Measurements from ENCODE around the gene SRCAP. TPM values are rescaled to one million over a fixed set of nuclear protein-coding genes. Genes with fewer than 3 reads are reported as not detected.

Gene SRCAP
- total RNA-seq, 4 donors from 2014 or later, result 20.6 to 57.4 (median 36.0) TPM

GRCh38 chr16:30651124-30652004, 47.6 kb upstream of the SRCAP start:
- WGBS, 2 donors (ENCODE audit: low coverage in 1 of 2), result 0% methylated on average over 15 of the region's 71 CpGs; no CpG with 5 or more reads in 1 of the 2 donors
- no peaks in the 10 kb centered on the region for H3K27me3 ChIP-seq
- H3K36me3 ChIP-seq, result peaks cover 0 to 42% of the 10 kb centered on the region in 2 donors
- peak in 3 of 4 experiments; percentile 61 to 84 (median 64) for TF ChIP-seq CTCF (IDR thresholded peaks at IDR 0.05)
- no peak for TF ChIP-seq EP300 (IDR thresholded peaks at IDR 0.05)
- TF ChIP-seq POLR2AphosphoS5 (IDR thresholded peaks at IDR 0.05), result peak; percentile 19
- peak; percentile 30 to 37 for TF ChIP-seq POLR2A (IDR thresholded peaks at IDR 0.05)
- H3K4me3 ChIP-seq, result peak overlapping the region; percentile 67 to 77
- no peaks in the 10 kb centered on the region for H3K9me3 ChIP-seq
- ATAC-seq, result peak; percentile 62
- peak overlapping the region; percentile 93 to 99 (median 96) for H3K27ac ChIP-seq
- H3K4me1 ChIP-seq, result peaks cover 0 to 36% (median 11%) of the 10 kb centered on the region in 3 donors

- 0 to 18% methylated on average over 1 to 2 of the region's 2 CpGs for WGBS, 2 donors (ENCODE audit: low coverage in 1 of 2)
- peaks cover 0 to 42% (median 12%) of the 10 kb centered on the region in 3 donors for H3K4me1 ChIP-seq
- ATAC-seq, result no peak
- peak overlapping the region; percentile 67 to 77 for H3K4me3 ChIP-seq
- H3K27me3 ChIP-seq, result no peaks in the 10 kb centered on the region
- no peak for TF ChIP-seq CTCF (IDR thresholded peaks at IDR 0.05)
- TF ChIP-seq POLR2A (IDR thresholded peaks at IDR 0.05), result no peak
- no peak for TF ChIP-seq POLR2AphosphoS5 (IDR thresholded peaks at IDR 0.05)
- TF ChIP-seq EP300 (IDR thresholded peaks at IDR 0.05), result no peak
- H3K9me3 ChIP-seq, result no peaks in the 10 kb centered on the region
- H3K27ac ChIP-seq, result peak overlapping the region; percentile 93 to 99 (median 96)
- peaks cover 0 to 48% of the 10 kb centered on the region in 2 donors for H3K36me3 ChIP-seq
These were observed 47.0 kb upstream of the SRCAP start for GRCh38 chr16:30652005-30652296.

- H3K27ac ChIP-seq, result peak overlapping the region in 3 of 4 donors; percentile 93 to 99 (median 99)
These were observed 46.3 kb upstream of the SRCAP start for GRCh38 chr16:30652718-30653117.

GRCh38 chr16:30654856-30655255, 44.1 kb upstream of the SRCAP start:
- no peaks in the 10 kb centered on the region for H3K9me3 ChIP-seq
- H3K27ac ChIP-seq, result peak overlapping the region in 1 of 4 donors; percentile 98
- ATAC-seq, result no peak
- TF ChIP-seq POLR2A (IDR thresholded peaks at IDR 0.05), result no peak
- TF ChIP-seq EP300 (IDR thresholded peaks at IDR 0.05), result no peak
- no peak for TF ChIP-seq CTCF (IDR thresholded peaks at IDR 0.05)
- no peak for TF ChIP-seq POLR2AphosphoS5 (IDR thresholded peaks at IDR 0.05)
- peaks cover 0 to 48% (median 18%) of the 10 kb centered on the region in 3 donors for H3K4me1 ChIP-seq
- H3K36me3 ChIP-seq, result peaks cover 0 to 50% of the 10 kb centered on the region in 2 donors
- H3K27me3 ChIP-seq, result no peaks in the 10 kb centered on the region
- WGBS, 2 donors (ENCODE audit: low coverage in 1 of 2), result no CpG with 5 or more reads among the region's 18 CpGs
- H3K4me3 ChIP-seq, result no peak overlapping the region

More at GRCh38 chr16:30652718-30653117, 46.3 kb upstream of the SRCAP start:
- Histone ChIP-seq H3K4me1 (peaks cover 0 to 49% (median 18%) of the 10 kb centered on the region in 3 donors), H3K9me3 (no peaks in the 10 kb centered on the region), H3K27me3 (no peaks in the 10 kb centered on the region), H3K4me3 (no peak overlapping the region), H3K36me3 (peaks cover 0 to 50% of the 10 kb centered on the region in 2 donors)
- no peak for ATAC-seq
- TF ChIP-seq POLR2A (IDR thresholded peaks at IDR 0.05), result peak in 1 of 2 donors; percentile 1
- no peak for TF ChIP-seq CTCF (IDR thresholded peaks at IDR 0.05)
- WGBS, 2 donors (ENCODE audit: low coverage in 1 of 2), result 57% methylated on average over 2 of the region's 18 CpGs; no CpG with 5 or more reads in 1 of the 2 donors
